G401.6 (cell line): Measurements from ENCODE around the gene PPP2R5B.

Source experiments
- FAIRE-seq: peaks from 2 replicates; lab custom pipeline; 2012; peaks lifted over from hg19 to GRCh38; lab: Jason Lieb, UNC

The PPP2R5B gene

DNA sequence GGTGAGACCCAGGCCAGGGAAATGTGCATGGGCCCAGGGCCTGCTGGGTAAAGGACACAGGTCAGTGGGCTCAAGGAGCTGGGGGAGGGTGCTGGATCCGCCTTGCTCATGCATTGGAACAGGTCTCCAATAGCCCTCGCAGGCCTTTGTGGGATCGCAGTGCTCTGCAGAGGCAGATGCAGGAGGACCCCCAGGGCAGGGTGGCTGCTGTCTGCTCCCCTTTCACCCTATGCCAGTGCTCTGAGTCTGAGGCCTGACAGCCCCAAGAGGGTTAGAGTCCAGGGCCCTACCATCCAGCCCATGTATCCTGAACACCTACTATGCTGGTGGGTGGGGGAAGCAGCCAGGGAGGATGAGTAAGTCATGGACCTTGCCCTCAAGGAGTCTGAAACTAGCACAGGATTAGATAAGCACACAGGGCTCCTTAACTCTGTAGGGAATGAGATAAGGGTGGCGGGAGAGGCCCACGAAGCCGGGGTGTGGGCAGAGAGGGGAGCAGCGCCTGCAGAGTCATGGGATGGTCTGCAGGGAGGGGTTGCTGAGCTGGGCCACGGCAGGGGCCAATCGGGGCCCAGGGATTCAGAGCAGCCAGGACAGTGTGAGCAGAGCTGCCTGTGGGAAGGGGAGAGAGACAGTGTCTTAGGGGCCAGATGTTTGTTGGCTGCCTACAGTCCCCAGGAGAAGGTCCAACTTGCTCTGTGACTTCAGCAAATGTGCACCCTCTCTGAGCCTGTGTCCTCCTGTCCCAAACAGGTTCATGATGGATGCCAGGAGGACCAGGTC is 35.6 kb upstream of the PPP2R5B start:
- no peak for FAIRE-seq

DNA sequence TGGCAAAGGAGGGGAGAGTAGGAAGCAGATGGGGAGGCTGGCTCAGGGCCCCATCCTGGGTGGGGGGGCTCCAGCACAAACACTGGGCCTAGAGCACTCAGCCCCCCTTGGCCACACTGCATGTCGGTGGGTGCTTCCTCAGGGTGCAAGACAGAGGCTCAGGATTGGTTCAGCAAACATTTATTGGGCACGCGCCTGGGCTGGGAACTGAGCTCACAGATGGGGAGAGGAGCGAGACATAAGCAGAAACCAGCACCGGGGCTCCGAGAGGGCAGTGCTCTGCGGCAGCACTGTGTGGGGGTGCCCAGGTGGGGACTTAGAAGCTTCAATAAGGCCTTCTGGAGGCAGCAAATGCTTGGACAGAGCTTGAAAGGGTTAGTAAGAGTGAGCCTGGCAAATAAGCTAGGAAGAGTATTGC is 34.0 kb upstream of the PPP2R5B start:
- no peak for FAIRE-seq

- no peak for FAIRE-seq
Observed at GRCh38 chr11:64891215-64891848, 33.2 kb upstream of the PPP2R5B start.

DNA sequence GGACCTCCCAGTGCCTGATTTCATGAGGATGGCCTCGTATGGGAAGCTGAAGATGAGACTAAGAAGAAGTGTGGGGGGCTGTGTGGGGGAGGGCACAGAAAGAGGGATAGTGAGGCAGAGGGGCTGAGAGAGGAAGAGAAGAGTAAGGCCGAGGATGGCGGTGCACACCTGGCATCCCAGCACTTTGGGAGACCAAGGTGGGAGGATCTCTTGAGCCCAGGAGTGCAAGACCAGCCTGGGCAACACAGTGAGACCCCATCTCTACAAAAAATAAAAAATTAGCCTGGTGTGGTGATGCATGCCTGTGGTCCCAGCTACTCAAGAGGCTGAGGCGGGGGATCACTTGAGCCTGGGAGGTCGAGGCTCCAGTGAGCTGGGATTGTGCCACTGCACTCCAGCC is 32.6 kb upstream of the PPP2R5B start:
- FAIRE-seq: no peak

GRCh38 chr11:64892411-64892831 is 32.1 kb upstream of the PPP2R5B start:
- FAIRE-seq: no peak

GRCh38 chr11:64892838-64893193 is 31.7 kb upstream of the PPP2R5B start:
- FAIRE-seq: no peak

DNA sequence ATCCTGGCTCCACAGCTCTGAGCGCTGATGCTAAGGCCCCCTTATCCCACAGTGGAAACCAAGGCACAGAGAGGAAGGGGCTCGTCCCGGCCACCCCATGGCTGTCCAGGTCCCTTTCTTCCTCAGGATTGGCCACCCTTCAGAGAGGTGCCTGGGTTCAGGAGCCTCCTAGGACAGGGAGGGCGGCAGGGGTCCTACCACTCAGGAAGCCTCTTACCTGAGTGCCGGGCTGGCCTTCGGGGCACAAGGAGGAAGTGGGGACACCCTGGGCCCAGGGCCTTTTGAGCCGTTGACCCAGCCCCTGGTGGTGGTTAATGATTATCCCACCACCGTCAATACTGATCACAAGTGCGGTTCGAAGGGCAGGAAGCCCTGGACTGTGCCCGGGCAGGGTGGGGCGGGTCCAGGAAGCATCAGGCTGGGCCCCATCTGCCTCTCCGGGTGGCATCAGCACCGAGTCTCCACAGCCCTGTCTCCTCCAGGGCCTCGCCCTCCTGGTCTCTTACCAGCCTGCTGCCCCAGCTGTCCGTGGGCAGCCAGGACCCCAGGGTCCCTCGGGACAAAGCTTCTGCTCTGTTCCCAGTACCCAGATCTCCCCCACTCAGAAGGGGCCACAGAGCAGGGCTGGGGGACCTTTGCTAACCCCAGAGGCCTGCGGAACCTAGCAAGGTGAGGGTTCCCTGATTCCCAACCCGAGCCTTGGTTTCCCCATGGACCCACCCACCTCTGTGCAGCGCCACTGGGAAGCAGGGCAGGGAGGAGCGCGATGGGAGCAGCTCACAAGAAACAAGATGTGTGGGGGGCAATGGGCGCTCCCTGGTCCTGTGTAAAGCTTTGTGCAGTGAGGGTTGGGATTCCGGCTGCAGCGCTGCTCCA is 31.1 kb upstream of the PPP2R5B start:
- no peak for FAIRE-seq

GRCh38 chr11:64894070-64894811 is 30.2 kb upstream of the PPP2R5B start:
- FAIRE-seq: no peak

GRCh38 chr11:64894812-64895452 is 29.6 kb upstream of the PPP2R5B start:
- no peak for FAIRE-seq

DNA sequence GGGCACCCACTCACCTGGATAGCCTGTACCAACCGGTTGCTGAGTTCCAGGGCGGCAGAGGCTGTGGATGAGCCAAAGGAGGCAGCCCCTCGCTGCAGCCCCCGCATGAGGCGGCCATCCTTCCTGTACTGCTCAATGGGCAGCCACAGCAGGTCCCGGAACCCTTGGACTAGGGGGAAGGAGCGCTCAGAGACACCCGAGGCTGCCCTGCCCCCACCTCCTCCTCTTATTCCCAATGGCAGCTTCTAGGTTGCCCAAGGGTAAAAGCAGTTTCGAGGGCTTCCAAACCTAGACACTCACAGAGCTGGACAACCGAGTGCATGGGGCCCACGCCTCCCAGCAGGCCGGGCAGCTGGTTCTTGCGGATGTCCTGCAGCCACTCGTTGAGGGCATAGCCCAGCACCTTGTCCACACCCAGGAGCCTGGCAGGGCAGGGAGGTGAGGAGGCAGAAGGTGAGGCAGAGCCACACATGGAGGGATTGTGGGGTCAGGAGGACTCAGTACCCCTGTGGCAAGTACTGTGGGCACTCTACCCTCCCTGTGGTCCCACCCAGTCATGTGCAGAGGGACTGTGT is 28.0 kb upstream of the PPP2R5B start:
- no peak for FAIRE-seq

GRCh38 chr11:64897381-64898075 is 27.0 kb upstream of the PPP2R5B start:
- no peak for FAIRE-seq

DNA sequence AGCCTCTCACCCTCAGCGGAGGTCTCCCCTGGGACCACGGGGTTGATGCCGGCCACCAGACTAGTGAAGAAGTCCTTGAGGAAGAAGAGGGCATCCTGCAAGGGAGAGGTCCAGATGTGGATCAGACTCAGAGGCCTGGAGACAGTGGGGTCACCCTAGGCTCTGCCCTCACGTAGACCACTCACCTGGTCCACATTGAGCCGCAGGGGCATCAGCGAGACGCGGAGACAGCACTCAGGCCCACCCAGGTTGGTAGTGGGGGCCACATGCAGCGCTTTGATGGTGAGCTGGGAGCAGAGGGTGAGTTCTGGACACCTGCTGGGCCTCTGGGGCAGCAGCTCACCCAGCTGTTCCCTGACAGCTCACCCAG is 26.4 kb upstream of the PPP2R5B start:
- FAIRE-seq: no peak

DNA sequence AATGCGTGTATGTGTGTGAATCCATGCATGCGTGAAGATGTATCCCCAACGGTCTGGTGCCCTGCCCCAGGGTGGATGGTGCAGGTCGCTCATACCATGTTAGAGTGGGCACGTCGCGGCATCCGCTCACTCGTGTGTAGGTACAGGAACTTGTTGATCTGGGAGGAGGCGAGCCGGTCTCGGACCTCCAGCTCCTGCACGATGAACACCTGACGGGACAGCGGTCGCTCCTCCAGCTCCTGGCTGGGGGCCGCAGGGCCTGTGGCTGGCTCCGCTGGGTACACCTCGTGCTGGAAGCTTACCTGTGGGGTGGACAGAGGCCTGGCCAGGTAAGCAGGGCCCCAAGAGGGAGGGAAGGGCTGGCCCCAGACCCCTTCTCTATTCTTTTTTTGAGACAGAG is 25.9 kb upstream of the PPP2R5B start:
- FAIRE-seq: no peak

GRCh38 chr11:64900263-64900678 is 24.2 kb upstream of the PPP2R5B start:
- FAIRE-seq: no peak

DNA sequence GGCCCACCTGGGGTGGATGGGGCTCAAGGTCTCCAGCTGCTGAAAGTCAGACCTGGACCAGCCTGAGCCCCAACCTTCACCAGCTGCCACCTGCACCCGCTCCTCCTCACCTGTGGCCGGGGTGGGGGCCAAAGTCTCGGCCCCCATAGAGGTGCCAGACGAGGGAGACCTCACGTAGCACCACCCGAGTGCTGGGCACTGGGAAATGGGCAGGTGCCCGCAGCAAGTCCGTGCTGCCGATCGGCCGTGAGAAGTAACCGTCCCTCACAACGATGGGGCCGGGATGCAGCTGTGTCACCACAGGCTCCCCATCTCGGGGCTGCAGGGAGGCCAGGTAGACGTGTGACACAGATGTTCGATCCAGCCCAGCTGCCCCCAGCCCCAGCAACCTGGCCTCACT is 23.7 kb upstream of the PPP2R5B start:
- no peak for FAIRE-seq

GRCh38 chr11:64902102-64902900 is 22.2 kb upstream of the PPP2R5B start:
- FAIRE-seq: no peak

- no peak for FAIRE-seq
Observed at GRCh38 chr11:64903291-64903833, 21.1 kb upstream of the PPP2R5B start.

DNA sequence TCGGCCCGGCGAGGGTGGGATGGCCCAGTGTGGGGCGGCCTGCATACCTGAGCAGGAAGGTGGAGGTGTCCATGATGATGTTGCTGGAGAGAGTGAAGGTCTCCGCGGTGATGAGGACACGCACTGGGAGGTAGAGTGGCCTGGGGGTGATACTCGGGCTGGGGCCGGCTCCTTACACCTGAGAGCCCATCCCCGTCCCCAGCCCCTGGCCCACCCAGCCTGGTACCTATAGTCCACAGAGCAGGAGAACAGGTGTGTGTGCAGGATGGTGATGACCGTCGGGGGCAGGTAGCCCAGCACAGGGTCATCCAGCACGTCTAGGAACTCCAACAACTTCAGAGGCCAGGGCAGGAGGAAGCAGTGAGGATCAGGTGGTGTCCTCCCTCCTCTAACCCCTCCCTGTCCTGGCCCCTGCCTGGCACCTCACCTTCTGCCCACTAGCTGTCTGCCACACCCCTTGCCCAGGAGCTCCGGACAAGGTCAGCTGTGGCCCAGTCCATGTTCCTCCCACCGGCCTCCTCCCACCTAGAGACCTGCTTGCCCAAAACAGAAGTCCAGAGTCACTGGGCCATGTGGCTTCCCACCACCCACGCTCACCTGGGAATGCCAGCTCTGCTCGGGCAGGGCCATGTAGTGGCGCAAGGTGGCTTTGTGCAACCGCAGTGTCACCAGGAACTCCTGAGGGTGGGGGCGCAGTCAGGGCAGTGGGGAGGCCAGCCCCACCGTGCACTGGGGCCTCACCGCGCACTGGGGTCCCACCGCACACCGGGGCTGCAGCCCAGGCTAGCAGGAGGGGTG is 18.8 kb upstream of the PPP2R5B start:
- FAIRE-seq: no peak

DNA sequence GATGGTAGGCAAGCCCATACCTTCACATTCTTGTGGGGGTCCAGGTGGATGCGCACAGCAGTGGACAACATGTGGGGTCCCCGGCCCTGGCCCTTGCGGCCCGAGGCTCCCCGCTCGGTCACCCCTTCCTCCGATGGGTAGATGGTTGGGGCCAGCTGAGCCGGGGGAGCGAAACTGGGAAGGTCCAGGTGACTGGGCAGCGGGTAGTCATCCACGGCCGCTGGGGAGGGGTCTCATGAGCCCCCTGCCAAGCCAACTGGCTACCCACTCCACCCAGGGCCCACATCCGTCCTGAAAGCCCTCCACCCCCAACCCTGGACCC is 18.2 kb upstream of the PPP2R5B start:
- FAIRE-seq: no peak
